Breast epithelium (tissue), 4 donors: ENCODE data around the gene INSIG1. TPM values are rescaled to one million over a fixed set of nuclear protein-coding genes. Genes with fewer than 3 reads are reported as not detected.

Experiments
- DNase-seq, 2 donors: peaks; one replicate each; pipeline ENCODE4 v3.0.0-alpha.2; 2019; ENCODE audit warnings: low spot score in 2 of 2
- H3K27ac ChIP-seq, 2 donors: fragments of 200-600 bp; sonication (generic) in 1 of 2; one replicate each; pipeline ENCODE4 v1.5.1; 2016 to 2019; ENCODE audit warnings: mild to moderate bottlenecking in 1 of 2
- H3K27me3 ChIP-seq, 2 donors: fragments of 200-600 bp; sonication (generic) in 1 of 2; one replicate each; pipeline versions ENCODE4 v1.5.1 to v1.6.0; 2017 to 2019; ENCODE audit warnings: control low read depth in 1 of 2, mild to moderate bottlenecking in 1 of 2
- H3K36me3 ChIP-seq: fragments of 200-600 bp; one replicate; pipeline ENCODE4 v1.5.1; 2019
- H3K4me1 ChIP-seq, 2 donors: fragments of 200-600 bp; sonication (generic); one replicate each; pipeline ENCODE4 v1.5.1; 2016 to 2019; ENCODE audit warnings: control low read depth in 1 of 2
- H3K4me3 ChIP-seq, 3 donors: fragments of 200-600 bp; sonication (generic); 1 replicate in 2 of 3; 2 replicates in 1 of 3; pipeline ENCODE4 v1.5.1; 2016 to 2019; ENCODE audit warnings: mild to moderate bottlenecking in 3 of 3, moderate library complexity in 2 of 3
- H3K9me3 ChIP-seq, 2 donors: fragments of 200-600 bp; sonication (generic) in 1 of 2; one replicate each; pipeline ENCODE4 v1.5.1; 2016 to 2019; ENCODE audit warnings: control low read depth in 1 of 2
- POLR2A ChIP-seq: fragments of 450-650 bp; IDR thresholded peaks from one replicate; pipeline ENCODE4 v1.6.1; 2016; ENCODE audit warnings: antibody characterized with exemption, mild to moderate bottlenecking, moderate library complexity
- POLR2AphosphoS5 ChIP-seq, 3 donors: sonication (generic); formaldehyde crosslinking; IDR thresholded peaks; one replicate each; pipeline ENCODE4 v1.6.1; 2017; ENCODE audit warnings: antibody characterized with exemption in 3 of 3
- intact Hi-C: fragments of 100-400 bp; cut with DNase I; formaldehyde crosslinking; loops from one replicate; pipeline ENCODE4 v1.15.1; 2023; ENCODE audit warnings: low total_unique reads
- total RNA-seq, 3 donors: library from RNA; depleted of rRNA; stranded (reverse); fragments of >200 nt; gene quantifications; one replicate each; pipeline ENCODE4 v1.1.0, GENCODE V29; 2016
- TF ChIP-seq, protein P1 (sequence below), 3 donors: fragments of 450-650 bp; IDR thresholded peaks; one replicate each; pipeline ENCODE4 v1.5.1; 2016 to 2017; ENCODE audit warnings: antibody characterized with exemption in 3 of 3, mild to moderate bottlenecking in 3 of 3, moderate library complexity in 3 of 3

The INSIG1 gene
- total RNA-seq, 3 donors from 2014 or later, result 37.0 to 89.6 (median 66.0) TPM

DNA sequence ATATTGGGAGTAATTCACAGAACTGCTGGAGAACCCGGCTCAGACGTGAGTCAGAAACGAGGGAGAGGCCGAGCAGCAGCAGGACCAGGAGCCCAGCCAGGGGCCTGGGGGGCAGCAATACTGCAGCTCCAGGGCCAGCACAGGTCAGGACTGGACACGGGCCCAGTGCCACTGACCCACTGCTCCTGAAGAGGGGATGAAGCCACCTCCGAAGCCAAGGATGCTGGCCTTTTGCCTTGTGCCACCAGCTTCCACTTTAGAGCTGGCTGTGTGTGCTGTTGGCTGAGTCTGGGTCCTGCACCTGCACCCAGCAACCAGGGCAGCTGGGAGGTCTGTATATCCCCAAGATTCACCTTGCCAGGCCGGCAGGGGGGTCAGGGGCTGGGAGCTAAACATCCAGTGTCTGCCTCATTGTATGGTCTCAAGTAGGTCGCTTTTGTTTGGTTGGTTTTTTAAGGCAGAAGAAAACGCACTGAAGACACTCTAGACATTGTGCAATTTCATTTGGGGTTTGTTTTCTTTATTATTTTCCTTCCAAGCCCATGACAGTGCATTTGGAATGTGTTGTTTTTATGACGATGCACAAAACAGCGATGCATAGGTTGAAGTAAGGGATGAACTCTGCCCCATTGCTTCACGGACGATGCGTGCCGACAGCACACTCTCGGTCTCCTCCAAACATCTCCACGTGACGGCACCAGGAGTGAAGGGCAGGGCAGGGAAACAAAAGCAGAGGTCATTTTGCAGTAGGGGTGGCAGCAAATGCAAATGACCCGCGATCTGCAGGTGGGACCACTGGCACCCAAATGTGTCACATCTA lies 27.7 kb upstream of the INSIG1 start:
- no peaks in the 10 kb centered on the region for H3K27me3 ChIP-seq
- no peak for DNase-seq
- no peaks in the 10 kb centered on the region for H3K36me3 ChIP-seq
- intact Hi-C loops, result no loop called here
- no peak for TF ChIP-seq POLR2A
- no peak for TF ChIP-seq POLR2AphosphoS5 (IDR thresholded peaks at IDR 0.05)
- TF ChIP-seq, protein P1, sequence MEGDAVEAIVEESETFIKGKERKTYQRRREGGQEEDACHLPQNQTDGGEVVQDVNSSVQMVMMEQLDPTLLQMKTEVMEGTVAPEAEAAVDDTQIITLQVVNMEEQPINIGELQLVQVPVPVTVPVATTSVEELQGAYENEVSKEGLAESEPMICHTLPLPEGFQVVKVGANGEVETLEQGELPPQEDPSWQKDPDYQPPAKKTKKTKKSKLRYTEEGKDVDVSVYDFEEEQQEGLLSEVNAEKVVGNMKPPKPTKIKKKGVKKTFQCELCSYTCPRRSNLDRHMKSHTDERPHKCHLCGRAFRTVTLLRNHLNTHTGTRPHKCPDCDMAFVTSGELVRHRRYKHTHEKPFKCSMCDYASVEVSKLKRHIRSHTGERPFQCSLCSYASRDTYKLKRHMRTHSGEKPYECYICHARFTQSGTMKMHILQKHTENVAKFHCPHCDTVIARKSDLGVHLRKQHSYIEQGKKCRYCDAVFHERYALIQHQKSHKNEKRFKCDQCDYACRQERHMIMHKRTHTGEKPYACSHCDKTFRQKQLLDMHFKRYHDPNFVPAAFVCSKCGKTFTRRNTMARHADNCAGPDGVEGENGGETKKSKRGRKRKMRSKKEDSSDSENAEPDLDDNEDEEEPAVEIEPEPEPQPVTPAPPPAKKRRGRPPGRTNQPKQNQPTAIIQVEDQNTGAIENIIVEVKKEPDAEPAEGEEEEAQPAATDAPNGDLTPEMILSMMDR (IDR thresholded peaks at IDR 0.05), result no peak
- no peak overlapping the region for H3K27ac ChIP-seq
- H3K4me3 ChIP-seq, result no peak overlapping the region
- H3K9me3 ChIP-seq, result no peaks in the 10 kb centered on the region
- no peaks in the 10 kb centered on the region for H3K4me1 ChIP-seq

DNA sequence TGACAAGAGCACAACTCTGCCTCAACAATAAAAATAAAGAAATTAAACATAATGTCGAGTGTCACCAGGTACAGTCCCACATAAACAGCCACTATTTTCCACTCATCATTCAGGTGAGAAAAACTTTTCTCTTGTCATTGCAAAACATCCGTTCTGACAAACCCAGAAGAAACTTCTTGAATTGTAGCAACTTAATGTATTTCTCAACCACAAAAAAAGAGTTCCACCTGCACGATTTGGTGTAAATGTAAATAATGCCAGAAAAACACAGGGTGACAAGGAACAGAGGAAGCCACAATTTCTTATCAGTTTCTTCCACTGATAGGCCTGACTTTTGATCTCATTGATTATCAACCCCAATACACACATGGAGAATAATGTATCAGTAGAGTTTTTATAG lies 26.8 kb upstream of the INSIG1 start:
- Histone ChIP-seq H3K36me3 (no peaks in the 10 kb centered on the region), H3K9me3 (no peaks in the 10 kb centered on the region), H3K27ac (no peak overlapping the region), H3K27me3 (no peaks in the 10 kb centered on the region), H3K4me1 (no peaks in the 10 kb centered on the region), H3K4me3 (no peak overlapping the region)
- intact Hi-C loops, result no loop called here
- no peak for DNase-seq
- no peak for TF ChIP-seq POLR2A
- TF ChIP-seq, protein P1 (IDR thresholded peaks at IDR 0.05), result no peak
- TF ChIP-seq POLR2AphosphoS5 (IDR thresholded peaks at IDR 0.05), result no peak

DNA sequence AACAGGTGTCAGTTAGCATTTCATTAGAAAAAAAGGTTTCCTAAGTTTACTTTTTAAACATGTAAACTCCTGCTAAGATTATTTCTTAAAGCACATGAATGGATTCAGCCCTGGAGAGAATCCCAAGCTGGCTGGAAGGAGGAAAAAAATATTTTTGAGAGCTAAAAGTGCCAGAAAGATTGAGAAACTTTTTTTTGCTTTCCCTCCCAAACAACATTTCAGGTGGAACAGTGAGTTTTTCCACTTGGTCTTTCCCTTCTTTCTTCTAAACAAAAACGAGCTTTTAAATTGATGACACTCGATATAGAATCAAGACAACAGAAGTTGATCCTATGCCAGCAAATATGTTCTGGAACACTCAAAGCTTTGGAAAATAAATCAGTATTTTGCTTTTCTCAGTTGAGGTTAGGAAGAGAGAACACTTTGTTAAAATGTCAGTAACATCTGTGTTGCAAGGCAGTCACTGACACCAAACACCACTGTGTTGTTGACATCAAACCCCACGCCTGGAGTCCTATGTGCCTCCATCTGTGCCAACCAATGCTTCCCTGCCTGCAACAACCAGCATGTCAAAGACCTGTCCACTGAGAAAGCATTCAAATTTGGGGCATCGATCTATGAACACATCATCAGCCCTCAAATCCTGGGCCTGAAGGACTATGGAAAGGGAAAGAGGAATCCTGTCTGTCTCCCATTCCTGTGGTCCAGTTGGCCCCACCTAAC lies 22.9 kb upstream of the INSIG1 start:
- H3K4me3 ChIP-seq, result no peak overlapping the region
- peak overlapping the region; percentile 15 to 45 for H3K27ac ChIP-seq
- H3K27me3 ChIP-seq, result peaks cover 0 to 5% of the 10 kb centered on the region in 2 donors
- no peaks in the 10 kb centered on the region for H3K4me1 ChIP-seq
- DNase-seq, result no peak
- TF ChIP-seq POLR2AphosphoS5 (IDR thresholded peaks at IDR 0.05) (no peak), POLR2A (no peak)
- TF ChIP-seq, protein P1 (IDR thresholded peaks at IDR 0.05), result no peak
- no peaks in the 10 kb centered on the region for H3K9me3 ChIP-seq
- intact Hi-C loops, result no loop called here
- no peaks in the 10 kb centered on the region for H3K36me3 ChIP-seq

DNA sequence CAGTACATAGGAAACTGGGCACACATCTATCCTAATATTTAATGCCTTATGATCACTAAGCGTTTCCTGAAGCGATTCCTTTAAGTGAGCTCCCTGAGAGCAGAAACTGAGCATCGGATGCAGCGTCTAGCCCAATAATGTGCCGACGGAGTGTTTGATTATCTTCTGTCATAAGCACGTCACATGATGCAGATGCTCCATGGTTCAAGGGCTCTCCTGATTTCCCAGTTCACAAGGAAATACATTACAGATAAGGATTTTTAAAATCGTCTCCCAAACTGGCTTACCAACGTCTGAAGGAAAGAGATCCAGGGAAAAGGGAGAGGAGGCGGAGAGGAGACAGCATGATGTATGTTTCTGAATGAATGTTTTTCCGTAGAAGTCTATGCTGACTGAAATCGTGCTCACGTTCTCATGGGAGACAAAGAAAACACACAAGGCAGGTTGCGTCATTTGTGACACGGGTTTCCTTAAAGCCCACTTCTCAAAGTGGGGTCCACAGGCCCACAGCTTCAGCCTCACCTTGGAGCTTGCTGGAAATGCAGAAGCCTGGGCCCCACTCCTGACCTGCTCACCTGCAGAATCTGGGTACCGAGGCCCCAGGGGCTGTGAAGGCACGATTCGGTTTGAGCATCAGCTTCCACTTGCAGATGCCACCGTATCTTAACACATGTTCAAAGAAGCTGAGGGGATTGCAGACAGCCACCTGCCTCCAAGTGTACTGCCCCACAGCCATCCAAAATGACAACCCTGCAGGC lies 21.5 kb upstream of the INSIG1 start:
- H3K4me1 ChIP-seq, result no peaks in the 10 kb centered on the region
- no peak for DNase-seq
- H3K27ac ChIP-seq, result no peak overlapping the region
- H3K4me3 ChIP-seq, result no peak overlapping the region
- intact Hi-C loops, result no loop called here
- H3K27me3 ChIP-seq, result peaks cover 0 to 9% of the 10 kb centered on the region in 2 donors
- H3K36me3 ChIP-seq, result no peaks in the 10 kb centered on the region
- no peaks in the 10 kb centered on the region for H3K9me3 ChIP-seq
- TF ChIP-seq, protein P1 (IDR thresholded peaks at IDR 0.05), result no peak
- TF ChIP-seq POLR2AphosphoS5 (IDR thresholded peaks at IDR 0.05) (no peak), POLR2A (no peak)
